ENCODE measurements around the gene B4GALNT3.

DNA sequence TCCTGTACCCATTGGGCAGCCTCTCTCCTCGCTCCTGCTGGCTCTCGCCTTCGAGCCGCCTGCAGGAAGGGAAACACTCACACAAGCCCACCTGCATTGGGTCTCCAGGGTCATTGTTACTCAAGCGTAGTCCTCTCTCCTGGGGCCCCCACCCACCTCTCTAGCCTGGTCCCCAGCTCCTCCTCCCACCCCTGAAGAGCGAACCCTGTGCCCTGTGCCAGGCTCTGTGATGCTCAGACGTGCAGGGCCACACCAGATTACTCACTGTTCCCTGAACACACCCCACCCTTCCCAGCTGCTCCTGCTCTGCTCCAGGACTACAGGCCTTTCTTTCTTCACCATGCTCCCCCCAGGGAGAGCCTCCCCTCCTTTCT, 115.4 kb downstream of the B4GALNT3 start:
- TF ChIP-seq EZH2phosphoT487 (IDR thresholded peaks at IDR 0.05; ENCODE audit: insufficient read depth, low read depth) = no peak
- TF ChIP-seq EZH2 (IDR thresholded peaks at IDR 0.05; ENCODE audit: insufficient read depth, poor library complexity, severe bottlenecking) = no peak
